ENCODE data around the gene ELOB. TPM values are rescaled to one million over a fixed set of nuclear protein-coding genes. Genes with fewer than 3 reads are reported as not detected.

Gene ELOB
- total and polyA plus RNA-seq, 2 of the 13 experiments (the other 11 are each of a cell fraction or from before 2014, with no cell fraction given): 208 to 225 TPM

GRCh38 chr16:2777903-2778629, 986 bp upstream of the ELOB start (continued):
- TF ChIP-seq HMGXB3 (CRISPR knock-in tag; IDR thresholded peaks at IDR 0.05; ENCODE audit: borderline replicate concordance) (no peak), POLR2A (IDR thresholded peaks at IDR 0.05; ENCODE audit: insufficient read depth in 1 of 2, low read depth in 2 of 2, low read length in 2 of 2) (peak in 1 of 2 experiments; percentile 44; a peak in 3 of 4 replicates), ZNF30 (CRISPR knock-in tag; IDR thresholded peaks at IDR 0.05) (peak; percentile 10; the same call in 1 of the 2 replicates), ZNF546 (CRISPR knock-in tag; conservative IDR thresholded peaks at IDR 0.05) (0 out of 2 replicates have a peak, but pooled peaks have one; percentile 3)

GRCh38 chr16:2776500-2777139, 460 bp downstream of the ELOB start:
- TSS peak; percentile 50 for BruUV-seq (replicated peaks)
- Histone ChIP-seq H3K4me1 (ENCODE audit: insufficient read depth, low read length) (peaks cover 25% of the 10 kb centered on the region), H3K4me3 (replicated peaks in 1 of 3; ENCODE audit: insufficient read depth in 1 of 3, low read depth in 2 of 3, low read length in 3 of 3) (peak overlapping the region; percentile 70 to 98 (median 80)), H3K9me3 (ENCODE audit: low read length) (no peaks in the 10 kb centered on the region), H2AFZ (ENCODE audit: low read length) (no peak overlapping the region), H3K79me2 (ENCODE audit: insufficient read depth, low read length) (peaks cover 34% of the 10 kb centered on the region), H3K4me2 (ENCODE audit: low read depth, low read length) (peak overlapping the region; percentile 93), H3K9ac (ENCODE audit: insufficient read depth, low read depth, low read length) (peak overlapping the region; percentile 91), H4K20me1 (ENCODE audit: insufficient read depth, low read length) (0 out of 2 replicates have a peak, but pooled peaks cover 2% of the 10 kb centered on the region), H3K36me3 (replicated peaks in 1 of 2; ENCODE audit: control insufficient read depth in 1 of 2, insufficient read depth in 2 of 2, low read length in 2 of 2) (peaks cover 14 to 28% of the 10 kb centered on the region in 2 experiments; a peak in 4 of 5 replicates), H3K27ac (ENCODE audit: extremely low read length, insufficient read depth, low read length) (peak overlapping the region; percentile 60), H3K27me3 (ENCODE audit: control insufficient read depth in 1 of 2, insufficient read depth in 2 of 2, low read length in 2 of 2) (no peaks in the 10 kb centered on the region; a peak in 1 of 5 replicates)
- in situ Hi-C loops (cut with HindIII; ENCODE audit: extremely low pct_ligation_motif_present, low pct_unique_long_range_greater_than_20kb) (no loop called here), intact Hi-C loops (cut with micrococcal nuclease; ENCODE audit: unreplicated experiment) (no loop called here)
- 5% methylated on average over 14 of the region's 72 CpGs for WGBS (ENCODE audit: low lambda C conversion rate)
- ATAC-seq: no peak
- no peak for FAIRE-seq
- no peak for DNase-seq (ENCODE audit: low spot score)
- ChIA-PET POLR2A (interaction anchor here (0.6 to 6.1 kb wide), 7 partner anchors 8 to 53 kb away, joined by 3 to 74 read pairs (median 3); partner anchors contain the start of genes PRSS33, SRRM2 and ZG16B), CTCF (ENCODE audit: low intra/inter-chr PET ratio, low total read pairs) (no interaction called here)
- TF ChIP-seq HOXA3 (CRISPR knock-in tag; IDR thresholded peaks at IDR 0.05) (0 out of 2 replicates have a peak, but pooled peaks have one; percentile 21), ZSCAN21 (CRISPR knock-in tag; IDR thresholded peaks at IDR 0.05; ENCODE audit: borderline replicate concordance) (0 out of 2 replicates have a peak, but pooled peaks have one; percentile 21), ZSCAN25 (CRISPR knock-in tag; IDR thresholded peaks at IDR 0.05) (no peak), ZNF264 (CRISPR knock-in tag; IDR thresholded peaks at IDR 0.05) (0 out of 2 replicates have a peak, but pooled peaks have one; percentile 17), ZSCAN20 (CRISPR knock-in tag; IDR thresholded peaks at IDR 0.05; ENCODE audit: borderline replicate concordance) (0 out of 2 replicates have a peak, but pooled peaks have one; percentile 66), THAP11 (CRISPR knock-in tag; IDR thresholded peaks at IDR 0.05) (no peak), ZNF281 (CRISPR knock-in tag; IDR thresholded peaks at IDR 0.05; ENCODE audit: borderline replicate concordance) (0 out of 2 replicates have a peak, but pooled peaks have one; percentile 19)
- TF ChIP-seq, protein P1, sequence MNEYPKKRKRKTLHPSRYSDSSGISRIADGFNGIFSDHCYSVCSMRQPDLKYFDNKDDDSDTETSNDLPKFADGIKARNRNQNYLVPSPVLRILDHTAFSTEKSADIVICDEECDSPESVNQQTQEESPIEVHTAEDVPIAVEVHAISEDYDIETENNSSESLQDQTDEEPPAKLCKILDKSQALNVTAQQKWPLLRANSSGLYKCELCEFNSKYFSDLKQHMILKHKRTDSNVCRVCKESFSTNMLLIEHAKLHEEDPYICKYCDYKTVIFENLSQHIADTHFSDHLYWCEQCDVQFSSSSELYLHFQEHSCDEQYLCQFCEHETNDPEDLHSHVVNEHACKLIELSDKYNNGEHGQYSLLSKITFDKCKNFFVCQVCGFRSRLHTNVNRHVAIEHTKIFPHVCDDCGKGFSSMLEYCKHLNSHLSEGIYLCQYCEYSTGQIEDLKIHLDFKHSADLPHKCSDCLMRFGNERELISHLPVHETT (CRISPR knock-in tag; conservative IDR thresholded peaks at IDR 0.05): 0 out of 2 replicates have a peak, but pooled peaks have one; percentile 10

Data from HepG2 (cell line).